Endothelial cell of umbilical vein (primary cell): Measurements from ENCODE around the gene SPEN. TPM values are rescaled to one million over a fixed set of nuclear protein-coding genes. Genes with fewer than 3 reads are reported as not detected.

ENCODE experiments used
- BruUV-seq: library from RNA; stranded (reverse); fragments of 400-500 nt; replicated peaks from 2 replicates; lab custom pipeline; 2021; lab: Mats Ljungman, UMichigan
- CTCF ChIA-PET: fragments of 300-600, 350-600 bp; sonication (Branson Sonifier 250); formaldehyde crosslinking; loops from one replicate; lab custom pipeline; 2021; ENCODE audit warnings: antibody characterized with exemption, inconsistent platforms; lab: Charles Lee
- POLR2A ChIA-PET: fragments of 300-600, 350-600 bp; sonication (Branson Sonifier 250); formaldehyde crosslinking; loops from one replicate; lab custom pipeline; 2021; ENCODE audit warnings: antibody characterized with exemption, inconsistent platforms; lab: Charles Lee
- DNase-seq: peaks from one replicate; pipeline ENCODE4 v3.0.0-alpha.2; 2011; ENCODE audit warnings: low read depth, low spot score
- FAIRE-seq: peaks from 2 replicates; lab custom pipeline; 2011; peaks lifted over from hg19 to GRCh38; lab: Jason Lieb, UNC
- H2AFZ ChIP-seq: 2 replicates; pipeline ENCODE4 v1.6.0; 2012; ENCODE audit warnings: low read depth, low read length, control low read depth, inconsistent platforms
- H3K27ac ChIP-seq: 2 replicates; pipeline ENCODE4 v1.5.1; 2011; ENCODE audit warnings: low read depth, mild to moderate bottlenecking, control low read depth, low read length, moderate library complexity; ENCODE audit not compliant: insufficient read depth
- H3K27me3 ChIP-seq, 2 experiments: 2 replicates each; pipeline versions ENCODE4 v1.6.0 to v1.6.1; 2011; ENCODE audit warnings: low read length in 2 of 2, mixed read lengths in 1 of 2; ENCODE audit not compliant: control insufficient read depth in 2 of 2, insufficient read depth in 2 of 2
- H3K36me3 ChIP-seq, 2 experiments: 2 replicates in 1 of 2; 3 replicates in 1 of 2; pipeline ENCODE4 v1.5.1; 2011; ENCODE audit warnings: low read length in 2 of 2, mild to moderate bottlenecking in 1 of 2, moderate library complexity in 1 of 2; ENCODE audit not compliant: control insufficient read depth in 2 of 2, insufficient read depth in 2 of 2; ENCODE audit errors: extremely low read depth in 1 of 2
- H3K4me1 ChIP-seq: 3 replicates; pipeline ENCODE4 v1.5.1; 2011; ENCODE audit warnings: mild to moderate bottlenecking, low read length; ENCODE audit not compliant: control insufficient read depth, insufficient read depth; ENCODE audit errors: extremely low read depth
- H3K4me2 ChIP-seq: 2 replicates; pipeline ENCODE4 v1.6.1; 2011; ENCODE audit warnings: low read length, control low read depth, mixed read lengths; ENCODE audit not compliant: insufficient read depth
- H3K4me3 ChIP-seq, 3 experiments: fragments of 200-600 bp in 1 of 3; sonication (generic), shearing (Covaris generic) in 1 of 3; replicated peaks in 1 of 3; 2 replicates each; pipeline ENCODE4 v1.5.1; 2011 to 2016; ENCODE audit warnings: control low read depth in 3 of 3, low read length in 3 of 3, mild to moderate bottlenecking in 2 of 3, inconsistent platforms in 1 of 3, low read depth in 1 of 3, moderate library complexity in 1 of 3; ENCODE audit not compliant: insufficient read depth in 1 of 3
- H3K79me2 ChIP-seq: 2 replicates; pipeline ENCODE4 v1.6.0; 2012; ENCODE audit warnings: low read length, inconsistent platforms; ENCODE audit not compliant: control insufficient read depth, insufficient read depth
- H3K9ac ChIP-seq: replicated peaks from 2 replicates; pipeline ENCODE3; 2011; ENCODE audit warnings: low read length, control low read depth; ENCODE audit not compliant: insufficient read depth; ENCODE audit errors: extremely low read depth
- H3K9me1 ChIP-seq: replicated peaks from 3 replicates; pipeline ENCODE4 v1.6.0; 2011; ENCODE audit warnings: mild to moderate bottlenecking, low read length; ENCODE audit not compliant: control insufficient read depth, insufficient read depth; ENCODE audit errors: extremely low read depth
- H3K9me3 ChIP-seq: replicated peaks from 2 replicates; pipeline ENCODE4 v1.5.1; 2012; ENCODE audit warnings: low read length, inconsistent platforms; ENCODE audit not compliant: control insufficient read depth, insufficient read depth
- H4K20me1 ChIP-seq: replicated peaks from 2 replicates; pipeline ENCODE3; 2011; ENCODE audit warnings: mild to moderate bottlenecking, low read length; ENCODE audit not compliant: control insufficient read depth, insufficient read depth; ENCODE audit errors: extremely low read depth
- EZH2 ChIP-seq: IDR thresholded peaks from 2 replicates; pipeline ENCODE4 v1.6.1; 2012; ENCODE audit warnings: borderline replicate concordance, low read depth, mild to moderate bottlenecking, moderate library complexity, low read length, inconsistent platforms; ENCODE audit not compliant: severe bottlenecking
- FOS ChIP-seq: IDR thresholded peaks from 2 replicates; pipeline ENCODE4 v1.6.1; 2011; ENCODE audit warnings: mild to moderate bottlenecking, low read length, moderate library complexity, borderline replicate concordance; ENCODE audit not compliant: insufficient read depth
- GATA2 ChIP-seq: IDR thresholded peaks from 2 replicates; pipeline ENCODE4 v1.7.0; 2011; ENCODE audit warnings: low read depth, mild to moderate bottlenecking, moderate library complexity, mixed read lengths, low read length; ENCODE audit not compliant: insufficient read length, insufficient read depth
- JUN ChIP-seq: IDR thresholded peaks from 2 replicates; pipeline ENCODE4 v1.6.1; 2011; ENCODE audit warnings: borderline replicate concordance, low read depth; ENCODE audit not compliant: insufficient read length, insufficient read depth
- MAX ChIP-seq: IDR thresholded peaks from 2 replicates; pipeline ENCODE4 v1.6.1; 2011; ENCODE audit not compliant: insufficient read depth, insufficient read length
- MYC ChIP-seq: IDR thresholded peaks from one replicate; pipeline ENCODE4 v1.6.1; 2011; ENCODE audit warnings: mild to moderate bottlenecking, low read depth, low read length
- POLR2A ChIP-seq: IDR thresholded peaks from 2 replicates; pipeline ENCODE4 v1.6.1; 2012; ENCODE audit warnings: low read depth, mild to moderate bottlenecking, control low read depth, low read length
- POLR2AphosphoS5 ChIP-seq: IDR thresholded peaks from 2 replicates; pipeline ENCODE4 v1.6.1; 2012; ENCODE audit warnings: low read depth, mild to moderate bottlenecking, control low read depth, low read length, moderate library complexity; ENCODE audit not compliant: insufficient read depth
- dilution Hi-C: fragments of 300-500 bp; cut with MboI; formaldehyde crosslinking; loops from one replicate; pipeline ENCODE4 v1.15.0; 2019; ENCODE audit warnings: low sequenced_read_pairs; ENCODE audit not compliant: extremely low pct_ligation_motif_present
- intact Hi-C: fragments of 100-400 bp; cut with micrococcal nuclease; formaldehyde crosslinking; loops from one replicate; pipeline ENCODE4 v1.10.0; 2022
- polyA plus RNA-seq, 4 experiments: library from polyadenylated mRNA; depleted of rRNA in 3 of 4; stranded (reverse) in 3 of 4; unstranded in 1 of 4; fragments of >200 nt; gene quantifications; 2 replicates each; pipeline versions ENCODE4 v1.2.1 to v1.2.3, GENCODE V29; 2011 to 2012; ENCODE audit warnings: missing spikeins in 1 of 4
- total RNA-seq: library from RNA; stranded (reverse); gene quantifications from 2 replicates; pipeline ENCODE4 v1.2.3, GENCODE V29; 2021
- TF ChIP-seq, protein P1 (sequence below), 2 donors: IDR thresholded peaks; 1 replicate in 1 of 2; 2 replicates in 1 of 2; pipeline ENCODE4 v1.5.1; 2011; ENCODE audit warnings: low read length in 2 of 2, mild to moderate bottlenecking in 2 of 2, moderate library complexity in 2 of 2, control low read depth in 1 of 2, inconsistent platforms in 1 of 2, low read depth in 1 of 2; ENCODE audit not compliant: insufficient read depth in 1 of 2; ENCODE audit errors: extremely low read depth in 1 of 2

The SPEN gene
- total and polyA plus RNA-seq, 2 donors (not counting 3 experiments of a cell fraction or from before 2014, with no cell fraction given) = 9.3 to 44.4 TPM

DNA sequence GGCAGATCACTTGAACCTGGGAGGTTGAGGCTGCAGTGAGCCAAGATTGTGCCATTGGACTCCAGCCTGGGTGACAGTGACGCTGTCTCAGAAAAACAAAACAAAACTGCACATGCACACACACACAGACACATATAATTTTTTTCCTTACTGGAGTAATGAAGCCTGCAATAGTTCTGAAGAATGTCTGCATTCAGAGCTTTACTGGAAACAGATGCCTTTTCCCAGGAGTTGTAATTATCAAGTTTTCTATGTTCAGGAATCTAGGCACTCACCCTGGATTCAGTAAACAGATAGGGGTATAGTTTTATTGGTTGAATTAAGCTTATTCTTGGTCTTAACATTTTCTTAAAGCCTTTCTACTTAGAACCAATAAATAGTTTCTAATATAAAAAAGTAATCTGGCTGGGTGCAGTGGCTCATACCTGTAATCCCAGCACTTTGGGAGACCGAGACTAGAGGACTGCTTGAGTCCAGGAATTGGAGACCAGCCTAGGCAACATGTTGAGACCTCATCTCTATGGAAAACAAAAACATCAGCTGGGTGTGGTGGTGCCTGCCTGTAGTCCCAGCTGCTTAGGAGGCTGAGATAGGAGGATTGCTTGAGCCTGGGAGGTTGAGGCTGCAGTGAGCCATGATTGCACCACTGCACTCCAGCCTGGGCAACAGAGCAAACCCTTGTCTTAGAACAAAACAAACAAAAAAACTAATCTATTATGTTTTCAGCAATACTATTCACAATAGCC lies 15.8 kb downstream of the SPEN start:
- intact Hi-C loops = no loop called here
- peaks cover under 1% of the 10 kb centered on the region for H4K20me1 ChIP-seq
- no peak overlapping the region for H3K9ac ChIP-seq
- no peak for FAIRE-seq
- dilution Hi-C loops = no loop called here
- no peaks in the 10 kb centered on the region for H3K36me3 ChIP-seq
- peaks cover 93% of the 10 kb centered on the region for H3K79me2 ChIP-seq
- H3K4me2 ChIP-seq = no peak overlapping the region
- no peaks in the 10 kb centered on the region for H3K27me3 ChIP-seq
- no TSS peak for BruUV-seq
- H2AFZ ChIP-seq = no peak overlapping the region
- DNase-seq = no peak
- H3K9me3 ChIP-seq = no peaks in the 10 kb centered on the region
- H3K9me1 ChIP-seq = no peaks in the 10 kb centered on the region
- POLR2A ChIA-PET = interaction anchor here (0.6 kb wide), 1 partner anchor 28 kb away, joined by 3 read pairs; no protein-coding TSS in a partner anchor
- H3K4me3 ChIP-seq = no peak overlapping the region
- CTCF ChIA-PET = interaction anchor here (0.9 to 2.1 kb wide), 5 partner anchors 10 to 48 kb away, joined by 3 to 5 read pairs (median 4); no protein-coding TSS in a partner anchor
- H3K27ac ChIP-seq = no peak overlapping the region
- no peak for TF ChIP-seq JUN
- TF ChIP-seq MAX = no peak
- TF ChIP-seq, protein P1, sequence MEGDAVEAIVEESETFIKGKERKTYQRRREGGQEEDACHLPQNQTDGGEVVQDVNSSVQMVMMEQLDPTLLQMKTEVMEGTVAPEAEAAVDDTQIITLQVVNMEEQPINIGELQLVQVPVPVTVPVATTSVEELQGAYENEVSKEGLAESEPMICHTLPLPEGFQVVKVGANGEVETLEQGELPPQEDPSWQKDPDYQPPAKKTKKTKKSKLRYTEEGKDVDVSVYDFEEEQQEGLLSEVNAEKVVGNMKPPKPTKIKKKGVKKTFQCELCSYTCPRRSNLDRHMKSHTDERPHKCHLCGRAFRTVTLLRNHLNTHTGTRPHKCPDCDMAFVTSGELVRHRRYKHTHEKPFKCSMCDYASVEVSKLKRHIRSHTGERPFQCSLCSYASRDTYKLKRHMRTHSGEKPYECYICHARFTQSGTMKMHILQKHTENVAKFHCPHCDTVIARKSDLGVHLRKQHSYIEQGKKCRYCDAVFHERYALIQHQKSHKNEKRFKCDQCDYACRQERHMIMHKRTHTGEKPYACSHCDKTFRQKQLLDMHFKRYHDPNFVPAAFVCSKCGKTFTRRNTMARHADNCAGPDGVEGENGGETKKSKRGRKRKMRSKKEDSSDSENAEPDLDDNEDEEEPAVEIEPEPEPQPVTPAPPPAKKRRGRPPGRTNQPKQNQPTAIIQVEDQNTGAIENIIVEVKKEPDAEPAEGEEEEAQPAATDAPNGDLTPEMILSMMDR (IDR thresholded peaks at IDR 0.05; ENCODE audit: extremely low read depth in 1 of 2, insufficient read depth in 1 of 2, low read depth in 1 of 2, low read length in 2 of 2) = no peak
- TF ChIP-seq FOS = no peak
- TF ChIP-seq EZH2 = no peak
- TF ChIP-seq POLR2AphosphoS5 = no peak
- TF ChIP-seq GATA2 = no peak
- no peak for TF ChIP-seq POLR2A
- no peak for TF ChIP-seq MYC
- no peaks in the 10 kb centered on the region for H3K4me1 ChIP-seq
